Ovary (tissue), 3 donors: ENCODE measurements around the gene PLEKHG7.
"Not testable (repeated sequence)": the region's sequence is repeated elsewhere in the genome, so short reads cannot be mapped to it uniquely, and the experiment has no call there.

ENCODE experiments used
- CTCF ChIP-seq, 3 donors: fragments of 450-650 bp in 2 of 3; fragments of 200-600 bp in 1 of 3; IDR thresholded peaks; one replicate each; pipeline versions ENCODE4 v1.5.1 to v1.8.0; 2016 to 2022; ENCODE audit warnings: antibody characterized with exemption in 3 of 3, mild to moderate bottlenecking in 1 of 3
- POLR2A ChIP-seq: fragments of 450-650 bp; IDR thresholded peaks from one replicate; pipeline ENCODE4 v1.6.1; 2017; ENCODE audit warnings: antibody characterized with exemption, mild to moderate bottlenecking, moderate library complexity
- donor health status: DM: no; HTN: no; CAD: no.

- not testable (repeated sequence) for TF ChIP-seq CTCF (IDR thresholded peaks at IDR 0.05); POLR2A
Observed at GRCh38 chr12:92794356-92794755, 91.6 kb downstream of the PLEKHG7 start.
